ENCODE results near the gene TMEM252. TPM values are rescaled to one million over a fixed set of nuclear protein-coding genes. Genes with fewer than 3 reads are reported as not detected.

The TMEM252 gene
- polyA plus RNA-seq, 4 donors, result 4.3 to 8.2 (median 6.8) TPM

DNA sequence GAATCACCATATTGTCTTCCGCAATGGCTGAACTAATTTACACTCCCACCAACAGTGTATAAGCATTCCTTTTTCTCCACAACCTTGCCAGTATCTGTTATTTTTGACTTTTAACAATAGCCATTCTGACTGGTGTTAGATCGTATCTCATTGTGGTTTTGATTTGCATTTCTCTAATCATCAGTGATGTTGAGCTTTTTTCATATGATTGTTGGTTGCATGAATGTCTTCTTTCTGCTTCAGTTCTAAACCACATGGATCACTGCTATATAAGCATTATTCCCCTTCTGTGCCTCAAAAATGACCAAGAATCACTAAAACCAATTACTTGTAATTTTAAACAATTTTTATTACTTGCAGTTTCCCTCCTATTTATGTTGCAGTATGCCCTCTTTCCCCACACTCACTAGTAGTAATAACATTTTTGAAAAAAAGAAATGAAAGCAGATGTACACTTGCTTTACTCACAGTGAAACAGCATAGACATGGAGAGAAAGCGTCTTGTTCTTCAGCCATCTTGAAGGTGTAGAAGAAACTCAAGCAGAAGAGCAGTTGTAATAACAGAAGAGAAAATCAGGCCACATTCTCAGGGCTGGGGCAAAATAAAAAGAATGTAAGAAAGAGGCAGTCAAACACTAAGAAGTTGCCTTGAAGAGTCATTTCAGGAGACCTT lies 4.5 kb upstream of the TMEM252 start:
- no peak for DNase-seq (ENCODE audit: low read depth in 4 of 4, low spot score in 3 of 4)

DNA sequence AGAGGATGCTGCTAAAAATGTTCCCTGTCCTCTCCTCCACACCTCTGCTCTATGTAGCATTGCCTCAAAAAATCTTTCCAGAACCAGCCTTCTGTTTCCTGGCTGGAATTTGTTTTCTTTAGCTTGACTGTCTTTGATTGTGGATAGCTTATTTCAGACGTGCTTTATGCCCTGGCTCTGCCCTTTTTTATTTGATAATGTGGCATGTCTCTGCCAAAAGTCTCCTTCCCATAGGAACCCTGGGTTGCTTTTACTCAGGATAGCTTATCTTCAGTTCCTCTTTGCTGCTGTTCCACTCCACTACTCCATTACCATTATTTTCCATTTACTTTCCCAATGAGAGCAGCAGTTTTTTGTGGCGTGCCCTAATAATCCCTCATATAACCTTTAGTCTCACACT lies 885 bp upstream of the TMEM252 start:
- DNase-seq (ENCODE audit: low read depth in 4 of 4, low spot score in 3 of 4), result no peak

DNA sequence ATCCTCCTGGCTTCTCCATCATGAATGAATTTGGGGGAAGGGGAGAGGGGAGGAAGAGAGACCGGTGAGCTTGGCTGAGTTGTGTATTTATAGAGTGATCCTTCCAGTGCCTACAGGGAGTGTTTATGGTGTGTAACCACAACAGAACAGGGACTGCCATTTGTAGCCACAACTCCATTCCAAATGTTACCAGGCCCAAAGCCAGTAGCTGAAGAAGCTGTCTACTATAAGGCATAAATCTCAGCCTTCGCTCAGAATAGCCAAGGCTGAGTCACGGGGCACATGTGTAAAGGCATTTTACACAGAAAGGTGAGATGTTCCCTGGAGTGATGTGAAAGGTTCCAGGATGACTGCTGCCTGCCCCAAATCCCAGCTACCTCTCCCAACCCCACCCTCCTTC lies 2.5 kb downstream of the TMEM252 start:
- DNase-seq (ENCODE audit: low read depth in 4 of 4, low spot score in 3 of 4), result no peak

DNA sequence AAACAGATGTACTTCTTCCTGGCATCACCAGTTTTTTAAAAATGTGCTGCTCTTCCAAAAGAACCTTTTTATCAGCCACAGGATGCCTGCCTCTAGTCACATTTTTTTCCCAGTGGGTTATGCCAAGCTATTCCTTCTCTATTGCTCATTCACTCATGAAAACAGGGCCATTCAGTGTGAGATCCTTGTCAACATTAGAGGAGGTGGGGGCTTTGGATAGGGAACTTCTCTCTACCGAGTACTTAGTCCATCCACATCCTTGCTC lies 3.1 kb downstream of the TMEM252 start:
- no peak for DNase-seq (ENCODE audit: low read depth in 4 of 4, low spot score in 3 of 4)

DNA sequence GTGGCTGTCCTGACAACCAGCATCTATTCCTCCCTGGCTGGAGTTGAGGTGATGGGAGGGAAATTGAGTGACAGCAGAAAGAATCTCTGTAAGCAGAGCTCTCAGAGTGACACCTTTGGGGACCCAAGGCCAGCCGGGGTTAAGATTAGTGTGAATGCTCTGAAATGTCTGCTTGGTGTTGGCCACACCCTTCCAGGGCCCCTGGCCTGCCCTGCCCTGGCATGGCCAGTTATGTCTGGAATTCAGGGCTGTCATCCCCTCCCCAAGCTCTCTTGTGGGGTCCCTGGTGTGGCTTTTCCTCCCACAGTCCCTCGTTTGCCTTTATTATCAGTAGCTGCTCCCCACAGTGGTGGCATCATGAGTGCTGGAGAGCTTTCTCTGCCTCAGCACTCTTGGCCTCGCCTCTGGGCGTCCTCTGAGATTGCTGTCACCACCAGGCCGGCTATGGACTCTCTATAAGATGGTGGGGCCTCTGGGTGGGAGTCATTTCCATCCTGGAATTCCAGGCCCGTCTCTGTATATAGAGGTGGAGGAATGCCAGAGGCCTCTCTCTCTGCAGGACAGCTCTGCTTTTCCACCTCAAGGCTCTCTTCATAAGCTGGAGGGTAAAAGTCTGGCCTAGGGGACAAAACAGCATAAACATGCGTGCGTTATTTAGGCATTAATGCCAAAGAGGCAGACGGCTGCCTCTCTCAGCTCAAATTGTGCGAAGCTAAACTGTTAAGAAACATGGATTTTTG lies 3.6 kb downstream of the TMEM252 start:
- DNase-seq (ENCODE audit: low read depth in 4 of 4, low spot score in 3 of 4), result no peak

DNA sequence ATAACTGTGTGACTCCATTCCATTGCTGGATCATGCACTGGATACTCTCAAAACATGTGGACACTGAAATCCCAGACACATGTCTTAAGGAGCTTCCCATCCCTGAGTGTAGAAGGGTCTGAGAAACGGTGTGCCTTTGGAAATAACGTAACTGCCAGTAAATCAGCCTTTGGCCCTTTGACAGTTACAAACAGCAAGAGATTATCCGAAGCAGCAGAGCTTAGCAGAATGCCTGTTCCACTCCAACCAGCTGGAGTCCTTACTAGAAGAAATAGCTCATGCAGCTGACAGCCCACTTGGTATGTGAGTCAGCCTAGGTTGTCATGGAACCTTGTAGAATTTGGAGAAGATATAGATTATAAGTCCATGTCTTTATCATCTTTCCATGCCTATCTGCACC lies 7.0 kb downstream of the TMEM252 start:
- no peak for DNase-seq (ENCODE audit: low read depth in 4 of 4, low spot score in 3 of 4)

DNA sequence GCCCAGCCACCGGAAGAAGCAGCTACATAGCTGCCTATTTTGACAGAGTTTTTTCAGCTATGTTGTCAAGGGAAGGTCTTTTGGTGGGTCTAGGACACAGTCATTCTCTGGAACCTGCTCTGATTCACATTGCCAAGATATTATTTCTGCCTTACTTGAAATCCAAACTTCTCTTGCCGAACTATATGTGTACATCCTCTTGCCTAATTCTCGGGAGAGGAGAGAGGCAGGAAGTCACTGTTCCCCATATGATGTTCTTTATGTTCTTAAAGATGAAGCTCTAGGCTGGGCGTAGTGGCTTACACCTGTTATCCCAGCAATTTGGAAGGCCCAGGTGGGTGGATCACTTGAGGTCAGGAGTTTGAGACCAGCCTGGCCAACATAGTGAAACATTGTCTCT lies 8.6 kb downstream of the TMEM252 start:
- DNase-seq (ENCODE audit: low read depth in 4 of 4, low spot score in 3 of 4), result no peak

DNA sequence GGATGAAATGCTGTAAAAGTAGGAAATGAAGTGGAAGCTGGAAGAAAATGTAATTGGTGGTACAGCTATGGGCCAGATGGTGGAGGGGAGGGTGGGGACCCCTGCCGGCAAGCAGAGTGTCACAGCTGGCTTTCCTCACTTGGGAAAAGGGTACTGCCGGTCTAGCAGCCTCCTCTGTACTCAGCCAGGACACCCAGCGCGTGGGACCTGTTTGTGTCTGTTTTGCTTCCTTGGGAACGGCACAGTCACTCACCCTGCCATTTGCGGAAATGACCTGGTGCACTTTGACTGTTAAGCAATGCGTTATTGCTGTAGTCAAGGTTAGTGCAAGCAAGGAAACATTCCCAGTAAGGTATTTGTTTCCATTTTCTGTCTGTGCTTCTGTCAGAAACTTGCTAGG lies 10.1 kb downstream of the TMEM252 start:
- peak in 2 of 4 donors; percentile 69 to 75 for DNase-seq (ENCODE audit: low read depth in 4 of 4, low spot score in 3 of 4)

DNA sequence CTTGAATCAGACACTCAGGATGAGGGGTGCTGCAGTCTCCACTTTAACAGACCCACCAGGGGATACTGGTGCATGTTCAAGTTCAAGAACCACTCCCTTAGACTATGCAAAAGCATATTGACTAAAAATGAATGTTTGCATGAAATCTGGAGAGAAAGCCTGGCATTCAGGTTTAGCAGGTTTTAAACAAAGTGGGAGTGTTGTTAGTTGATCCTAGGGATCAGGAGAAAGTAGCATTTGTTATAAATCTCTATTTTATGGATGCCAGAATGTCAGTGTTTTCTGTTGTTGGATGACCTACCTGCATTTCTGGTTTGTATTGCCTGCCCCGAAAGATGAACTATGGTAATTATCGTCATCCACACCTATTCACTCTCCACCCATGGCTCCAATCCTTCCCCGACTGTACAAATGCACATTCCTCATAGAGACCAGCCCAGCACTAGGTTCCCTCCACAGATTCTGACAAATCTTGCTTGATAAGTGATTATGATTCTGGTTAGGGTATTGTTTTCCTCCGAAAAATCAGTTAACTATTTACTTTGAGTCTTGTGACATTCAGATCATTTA lies 17.2 kb downstream of the TMEM252 start:
- DNase-seq (ENCODE audit: low read depth in 4 of 4, low spot score in 3 of 4), result no peak

DNA sequence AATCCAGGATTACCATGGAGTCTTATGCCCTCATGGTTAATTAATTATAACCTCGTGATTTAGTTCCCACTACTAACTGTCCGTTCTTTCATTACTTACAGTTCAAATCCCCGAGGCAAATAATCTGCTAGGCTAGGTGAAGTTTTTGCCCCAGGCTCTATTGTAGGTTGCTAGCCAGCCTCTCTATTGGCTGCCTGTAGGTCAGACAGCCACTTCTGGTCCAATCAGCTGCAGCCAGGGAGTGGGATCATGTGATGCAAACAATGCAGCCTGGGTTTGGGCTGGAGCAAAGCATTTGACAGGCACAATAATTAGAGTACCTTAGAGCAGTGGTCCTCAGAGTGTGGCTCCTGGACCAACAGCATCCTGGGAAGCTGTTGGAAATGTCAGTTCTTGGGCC lies 17.7 kb downstream of the TMEM252 start:
- no peak for DNase-seq (ENCODE audit: low read depth in 4 of 4, low spot score in 3 of 4)

DNA sequence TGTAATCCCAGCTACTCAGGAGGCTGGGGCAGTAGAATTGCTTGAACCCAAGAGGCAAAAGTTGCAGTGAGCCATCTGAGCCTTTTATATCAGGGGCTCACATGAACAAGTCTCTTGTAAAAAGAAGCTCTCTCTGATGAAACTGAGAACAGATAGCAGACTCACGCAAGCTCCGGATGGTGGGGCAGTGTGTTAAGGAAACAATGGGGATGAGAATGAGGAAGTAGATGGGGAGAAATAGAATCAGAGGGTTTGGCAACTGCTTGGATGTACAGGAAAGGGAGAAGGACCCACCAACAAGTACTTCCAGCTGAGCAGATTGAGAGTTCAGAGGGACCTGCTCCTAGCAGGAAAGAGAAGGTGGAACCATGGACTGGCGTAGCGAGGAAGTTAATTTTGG lies 18.6 kb downstream of the TMEM252 start:
- no peak for DNase-seq (ENCODE audit: low read depth in 4 of 4, low spot score in 3 of 4)

DNA sequence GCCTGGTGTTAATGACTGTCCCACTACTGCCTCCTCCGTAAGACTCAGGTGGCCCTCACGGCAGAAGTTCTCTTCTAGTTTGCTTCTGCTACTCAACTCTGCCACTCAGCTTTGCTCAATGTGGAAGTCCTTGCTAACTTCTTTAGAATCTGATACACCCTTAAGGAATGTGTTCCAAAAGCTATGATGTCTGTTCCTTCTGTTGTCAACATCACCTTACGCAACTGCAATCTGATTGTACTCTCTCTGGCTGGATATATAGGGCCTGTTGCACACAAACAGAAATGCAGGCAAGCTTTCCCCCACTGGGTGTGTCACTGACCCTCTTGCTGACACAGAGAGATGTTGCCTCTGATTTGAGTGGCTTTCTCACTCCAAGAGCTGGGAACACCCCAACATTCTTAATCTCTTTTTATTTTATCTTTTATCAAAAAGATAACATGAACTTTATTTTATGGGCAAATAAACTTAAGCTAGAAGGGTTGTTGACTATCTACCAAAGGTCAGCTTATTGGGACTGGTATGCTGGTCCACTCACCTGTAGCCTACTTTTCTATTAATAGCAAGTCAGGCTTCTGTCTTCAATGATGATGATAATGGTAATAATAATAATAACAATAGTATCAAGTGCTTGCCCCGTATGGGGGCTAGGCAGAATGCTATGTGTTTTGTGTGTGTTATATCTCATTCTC lies 25.2 kb downstream of the TMEM252 start:
- no peak for DNase-seq (ENCODE audit: low read depth in 4 of 4, low spot score in 3 of 4)

DNA sequence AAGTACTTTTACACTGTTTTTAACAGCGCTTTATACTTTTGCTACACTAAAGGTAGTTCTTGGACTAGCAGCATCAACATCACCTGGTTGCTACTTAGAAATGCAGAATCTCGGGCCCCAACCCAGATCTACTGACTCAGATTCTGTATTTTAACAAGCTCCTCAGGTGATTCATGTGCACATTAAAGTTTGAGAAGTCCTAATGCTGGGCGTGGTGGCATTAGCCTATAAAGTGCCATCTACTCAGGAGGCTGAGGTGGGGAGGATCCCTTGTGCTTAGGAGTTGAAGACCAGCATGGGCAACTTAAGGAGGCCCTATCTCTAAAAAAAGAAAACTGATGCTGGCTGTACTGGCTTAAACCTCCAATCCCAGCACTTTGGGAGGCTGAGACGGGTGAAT lies 26.7 kb downstream of the TMEM252 start:
- DNase-seq (ENCODE audit: low read depth in 4 of 4, low spot score in 3 of 4), result no peak

DNA sequence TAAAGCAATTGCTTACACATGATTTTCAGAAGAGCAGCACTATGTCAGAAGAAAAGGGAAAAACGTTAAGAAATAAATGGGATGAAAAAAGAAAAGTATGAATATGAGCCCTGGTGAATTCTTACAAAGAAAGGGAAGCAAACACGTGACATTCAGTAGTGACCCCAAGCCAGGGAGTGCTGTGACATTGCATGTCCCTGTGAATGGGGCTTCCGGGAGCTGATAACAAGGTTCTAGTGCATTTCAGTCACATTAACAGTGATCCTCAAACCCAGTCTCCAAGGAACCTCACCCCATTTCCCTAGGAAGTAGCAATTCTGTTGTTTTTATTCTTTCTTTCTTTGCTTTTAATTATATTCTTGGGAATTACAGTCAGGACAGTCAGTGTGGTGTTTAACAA lies 27.3 kb downstream of the TMEM252 start:
- DNase-seq (ENCODE audit: low read depth in 4 of 4, low spot score in 3 of 4), result no peak

DNA sequence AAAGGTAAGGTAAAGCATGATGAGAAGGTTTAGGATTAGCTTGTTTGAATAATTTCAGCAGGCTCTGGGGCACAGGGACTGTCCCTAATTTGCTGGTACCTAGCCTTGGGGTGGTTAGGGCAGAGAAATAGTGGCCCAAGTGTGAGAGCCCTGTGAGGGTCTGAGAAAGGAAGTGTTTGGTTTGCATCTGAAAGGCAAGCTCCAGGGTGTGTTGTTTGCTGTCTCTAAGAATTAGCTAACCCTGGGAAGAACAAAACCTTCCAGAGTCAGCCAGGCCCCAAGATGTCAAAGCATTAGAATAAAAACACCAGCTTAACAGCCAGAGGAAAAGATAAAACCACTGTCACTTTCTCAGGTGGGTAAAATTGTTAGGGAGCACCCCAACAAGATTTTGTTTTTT lies 31.0 kb downstream of the TMEM252 start:
- DNase-seq (ENCODE audit: low read depth in 4 of 4, low spot score in 3 of 4), result no peak

DNA sequence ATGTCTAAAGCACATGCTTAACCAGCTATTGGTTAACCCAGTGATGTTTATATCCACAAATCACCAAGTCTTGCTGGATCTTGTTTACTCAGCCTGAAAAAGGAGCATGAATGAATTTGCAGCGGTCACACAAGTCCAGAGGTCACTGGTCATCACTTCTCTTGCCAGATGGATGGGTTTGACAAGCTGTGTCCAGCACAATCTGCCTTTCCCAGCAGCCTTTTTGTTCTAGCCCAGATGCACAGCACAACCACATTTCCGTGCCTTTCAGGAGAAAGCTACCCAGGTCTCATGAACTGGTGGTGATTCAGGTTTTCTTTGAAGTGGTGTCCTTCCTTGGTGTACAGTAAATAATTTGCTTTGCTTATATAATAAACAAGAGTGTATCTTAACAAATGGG lies 32.1 kb downstream of the TMEM252 start:
- no peak for DNase-seq (ENCODE audit: low read depth in 4 of 4, low spot score in 3 of 4)

DNA sequence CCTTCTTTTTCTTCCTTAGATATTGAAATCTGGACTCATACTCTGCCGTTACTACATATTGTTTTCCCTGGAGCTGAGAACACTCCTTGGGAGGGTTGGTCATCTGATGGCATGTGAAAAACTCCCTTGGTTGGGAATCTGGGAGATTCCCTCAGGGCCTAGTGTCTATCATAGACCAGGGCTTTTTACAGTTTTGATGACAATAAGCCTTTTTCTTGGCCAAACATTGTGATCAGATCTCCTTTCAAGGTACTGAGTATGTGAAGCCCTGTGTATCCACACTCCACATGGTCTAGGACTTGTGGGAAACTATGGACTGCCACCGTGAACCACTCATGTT lies 32.9 kb downstream of the TMEM252 start:
- DNase-seq (ENCODE audit: low read depth in 4 of 4, low spot score in 3 of 4), result no peak

DNA sequence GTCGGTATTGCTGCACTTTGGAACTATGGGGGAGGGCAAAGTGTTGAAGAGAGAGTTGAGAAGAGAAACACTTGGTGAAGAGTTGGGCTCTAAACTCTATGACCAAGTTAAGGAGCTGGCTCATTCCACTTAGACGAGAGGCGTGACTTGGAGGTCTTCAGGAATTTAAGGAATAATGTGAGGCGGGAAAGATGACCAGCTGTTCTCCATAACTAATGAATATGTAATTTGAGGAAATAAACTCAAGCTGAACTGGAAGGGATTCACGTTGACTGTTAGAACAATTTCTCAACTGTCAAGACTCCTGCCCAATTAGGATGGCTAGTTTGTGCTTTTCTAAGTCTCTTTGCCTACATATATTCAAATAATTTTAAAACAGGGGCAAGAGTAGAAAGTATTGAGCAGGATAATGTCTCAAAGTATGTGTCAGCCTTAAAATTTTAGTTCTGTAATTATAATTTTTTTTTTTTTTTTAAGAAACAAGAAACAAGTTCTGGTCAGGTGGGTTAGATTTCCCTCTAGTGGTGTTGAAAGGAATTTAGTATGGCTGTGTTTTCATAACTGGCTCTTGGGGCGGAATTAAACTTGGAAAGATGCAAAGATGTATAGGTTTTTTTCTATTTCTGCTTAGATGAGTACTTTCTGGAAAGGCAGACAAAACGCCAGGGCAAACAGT lies 33.4 kb downstream of the TMEM252 start:
- peak in 1 of 4 donors; percentile 51 for DNase-seq (ENCODE audit: low read depth in 4 of 4, low spot score in 3 of 4)

DNA sequence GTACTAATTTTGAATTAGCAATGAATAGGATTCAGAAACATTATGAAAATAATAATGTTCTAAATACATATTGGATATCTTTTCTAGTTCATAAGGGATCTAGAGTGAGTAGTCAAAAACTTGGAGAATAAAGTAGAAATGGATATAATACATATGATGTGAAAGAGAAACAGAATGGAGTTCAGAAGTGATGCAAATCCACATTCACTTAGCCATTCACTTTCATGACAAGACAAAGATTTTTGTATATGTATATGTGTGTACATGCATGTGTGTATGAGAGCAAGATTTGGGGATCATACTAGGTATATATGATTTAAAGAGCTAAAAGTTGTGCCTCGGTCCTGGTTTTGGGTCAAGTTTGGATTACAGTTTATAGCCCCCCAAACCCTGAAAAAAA lies 34.1 kb downstream of the TMEM252 start:
- DNase-seq (ENCODE audit: low read depth in 4 of 4, low spot score in 3 of 4), result no peak

DNA sequence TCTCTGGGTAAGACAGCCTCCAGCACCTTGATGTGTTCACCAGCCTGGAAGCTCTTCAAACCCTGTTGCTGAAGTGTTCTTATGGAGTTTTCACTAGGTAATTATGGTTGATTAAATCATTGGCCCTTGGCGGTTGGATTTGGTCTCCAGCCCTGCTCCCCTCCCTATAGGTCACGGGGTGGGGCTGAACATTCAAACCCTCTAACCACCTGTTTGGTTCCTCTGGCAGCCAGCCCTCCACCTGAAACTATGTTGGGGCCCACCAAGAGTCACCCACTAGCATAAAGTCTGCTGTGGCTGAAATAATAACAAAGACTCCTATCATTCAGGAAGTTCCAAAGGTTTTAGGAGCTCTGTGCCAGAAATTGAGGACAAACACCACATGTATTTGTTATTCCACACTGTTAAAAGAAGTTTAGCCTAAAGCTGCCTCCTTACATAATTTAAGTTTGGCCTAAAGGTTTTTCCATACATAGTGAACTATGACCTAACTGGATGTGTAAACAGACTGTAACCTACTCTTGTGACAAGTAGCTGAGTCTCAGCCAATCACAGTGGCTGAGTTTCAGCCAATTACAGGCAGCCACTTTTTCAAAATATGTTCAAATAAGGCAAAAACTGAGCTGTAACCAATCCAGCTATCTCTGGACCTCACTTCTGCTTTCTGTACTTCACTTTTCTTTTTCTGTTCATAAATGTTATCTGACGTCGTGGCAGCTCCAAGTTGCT lies 34.8 kb downstream of the TMEM252 start:
- DNase-seq (ENCODE audit: low read depth in 4 of 4, low spot score in 3 of 4), result no peak

DNA sequence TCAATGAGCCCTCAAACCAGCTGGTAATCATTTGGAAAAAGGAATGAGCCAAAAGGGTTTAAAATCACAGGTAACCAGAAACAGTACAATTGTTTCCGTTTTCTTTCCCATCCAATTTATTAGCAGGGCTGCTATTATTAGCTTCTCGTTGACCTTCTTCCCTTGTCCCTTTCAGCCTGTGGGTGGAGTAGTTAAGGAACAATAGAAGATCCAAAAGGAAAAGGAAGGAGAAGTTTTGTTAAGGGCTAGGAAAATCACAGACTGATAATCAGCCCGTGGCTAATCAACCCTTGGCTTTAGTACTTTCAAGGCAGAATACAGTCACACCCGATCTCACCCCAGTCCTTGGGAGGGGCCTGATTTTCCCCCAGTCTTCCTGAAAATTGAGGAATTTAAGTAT lies 38.4 kb downstream of the TMEM252 start:
- DNase-seq (ENCODE audit: low read depth in 4 of 4, low spot score in 3 of 4), result no peak

Measured in left renal pelvis (tissue), 4 donors.